ENCODE data around the gene KDF1.

DNA sequence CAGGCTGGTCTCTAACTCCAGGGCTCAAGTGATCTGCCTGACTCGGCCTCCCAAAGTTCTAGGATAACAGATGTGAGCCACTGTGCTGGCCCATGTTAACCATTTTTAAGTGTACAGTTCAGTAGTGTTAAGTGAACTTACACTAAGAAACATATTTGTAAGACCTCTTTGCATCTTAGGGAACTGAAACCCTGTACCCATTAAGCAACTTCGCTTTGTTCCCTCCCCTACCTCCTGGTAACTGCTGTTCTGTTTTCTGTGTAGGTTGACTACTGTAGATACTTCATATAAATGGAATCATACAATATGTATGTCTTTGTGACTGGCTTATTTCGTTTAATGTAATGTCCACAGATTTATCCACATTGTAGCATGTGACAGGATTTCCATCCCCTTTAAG lies 27.7 kb downstream of the KDF1 start:
- no peak for TF ChIP-seq POLR2AphosphoS5 (IDR thresholded peaks at IDR 0.05; ENCODE audit: low read depth, low read length)
- no peak for TF ChIP-seq POLR2A (IDR thresholded peaks at IDR 0.05; ENCODE audit: low read depth, low read length)

All from GM12892 (cell line).